ENCODE measurements around the gene UBE2I.
"Not testable (repeated sequence)": the region's sequence is repeated elsewhere in the genome, so short reads cannot be mapped to it uniquely, and the experiment has no call there.

The UBE2I gene

DNA sequence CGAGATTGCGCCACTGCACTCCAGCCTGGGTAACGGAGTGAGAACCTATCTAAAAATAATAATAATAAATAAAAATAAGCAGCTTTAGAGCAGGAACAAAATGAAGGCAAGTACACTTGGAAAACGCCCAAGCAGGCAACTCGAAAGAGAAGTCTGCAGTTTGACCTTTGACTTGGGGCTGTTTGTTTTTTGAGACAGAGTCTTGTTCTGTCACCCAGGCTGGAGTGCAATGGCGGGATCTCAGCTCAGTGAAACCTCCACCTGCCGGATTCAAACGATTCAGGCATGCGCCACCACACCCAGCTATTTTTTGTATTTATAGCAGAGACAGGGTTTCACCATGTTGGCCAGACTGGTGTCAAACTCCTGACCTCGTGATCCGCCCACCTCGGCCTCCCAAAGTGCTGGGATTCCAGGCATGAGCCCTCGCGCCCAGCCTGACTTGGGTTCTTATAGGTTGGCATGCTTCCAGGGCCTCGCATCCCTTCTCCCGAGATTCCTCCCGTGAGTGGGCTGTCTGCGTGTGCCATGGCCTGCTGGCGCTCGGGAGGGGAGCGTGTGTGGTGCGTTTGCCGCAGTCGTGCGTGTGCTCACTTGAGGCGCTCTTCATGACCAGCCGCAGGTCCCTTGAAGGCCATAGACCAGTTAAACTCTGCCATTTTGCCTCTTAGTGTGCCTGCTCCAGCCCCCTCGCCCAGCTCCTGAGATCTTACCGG lies 18.4 kb upstream of the UBE2I start:
- no peak overlapping the region for H3K27ac ChIP-seq
- TF ChIP-seq ZFX (IDR thresholded peaks at IDR 0.05; ENCODE audit: borderline replicate concordance), result no peak
- TF ChIP-seq, protein P1, sequence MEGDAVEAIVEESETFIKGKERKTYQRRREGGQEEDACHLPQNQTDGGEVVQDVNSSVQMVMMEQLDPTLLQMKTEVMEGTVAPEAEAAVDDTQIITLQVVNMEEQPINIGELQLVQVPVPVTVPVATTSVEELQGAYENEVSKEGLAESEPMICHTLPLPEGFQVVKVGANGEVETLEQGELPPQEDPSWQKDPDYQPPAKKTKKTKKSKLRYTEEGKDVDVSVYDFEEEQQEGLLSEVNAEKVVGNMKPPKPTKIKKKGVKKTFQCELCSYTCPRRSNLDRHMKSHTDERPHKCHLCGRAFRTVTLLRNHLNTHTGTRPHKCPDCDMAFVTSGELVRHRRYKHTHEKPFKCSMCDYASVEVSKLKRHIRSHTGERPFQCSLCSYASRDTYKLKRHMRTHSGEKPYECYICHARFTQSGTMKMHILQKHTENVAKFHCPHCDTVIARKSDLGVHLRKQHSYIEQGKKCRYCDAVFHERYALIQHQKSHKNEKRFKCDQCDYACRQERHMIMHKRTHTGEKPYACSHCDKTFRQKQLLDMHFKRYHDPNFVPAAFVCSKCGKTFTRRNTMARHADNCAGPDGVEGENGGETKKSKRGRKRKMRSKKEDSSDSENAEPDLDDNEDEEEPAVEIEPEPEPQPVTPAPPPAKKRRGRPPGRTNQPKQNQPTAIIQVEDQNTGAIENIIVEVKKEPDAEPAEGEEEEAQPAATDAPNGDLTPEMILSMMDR (IDR thresholded peaks at IDR 0.05), result no peak

DNA sequence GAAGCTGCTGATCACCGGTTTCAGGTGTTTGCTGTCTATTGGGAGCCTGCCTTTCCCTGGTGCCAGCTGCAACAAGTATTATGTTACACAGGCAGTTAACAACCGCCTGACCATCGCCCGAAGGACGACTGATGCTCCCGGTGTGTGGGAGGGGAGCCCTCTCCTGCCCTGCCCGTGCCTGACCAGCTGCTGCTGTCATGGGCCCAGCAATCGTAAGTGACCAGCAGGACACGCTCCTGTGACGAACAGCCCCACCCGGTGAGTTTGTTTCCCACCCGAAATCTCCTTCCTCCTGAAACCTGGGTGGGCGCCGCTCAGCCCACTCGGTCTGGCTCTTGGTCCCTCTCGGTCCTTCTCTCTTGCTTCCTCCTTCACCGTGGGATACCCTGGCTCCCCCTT lies 17.9 kb upstream of the UBE2I start:
- TF ChIP-seq ZFX (IDR thresholded peaks at IDR 0.05; ENCODE audit: borderline replicate concordance), result no peak
- TF ChIP-seq, protein P1 (IDR thresholded peaks at IDR 0.05), result no peak
- no peak overlapping the region for H3K27ac ChIP-seq

DNA sequence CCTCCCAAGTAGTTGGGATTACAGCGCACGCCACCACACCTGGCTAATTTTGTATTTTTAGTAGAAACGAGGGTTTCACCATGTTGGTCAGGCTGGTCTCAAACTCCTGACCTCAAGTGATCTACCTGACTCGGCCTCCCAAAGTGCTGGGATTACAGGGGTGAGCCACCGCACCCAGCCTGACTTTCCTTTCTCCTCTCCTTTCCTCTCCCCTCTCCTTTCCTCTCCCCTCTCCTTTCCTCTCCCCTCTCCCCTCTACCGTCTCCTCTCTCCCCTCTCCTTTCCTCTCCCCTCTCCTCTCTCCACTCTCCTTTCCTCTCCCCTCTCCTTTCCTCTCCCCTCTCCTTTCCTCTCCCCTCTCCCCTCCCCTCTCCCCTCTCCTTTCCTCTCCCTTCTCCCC lies 17.2 kb upstream of the UBE2I start:
- H3K27ac ChIP-seq, result not testable (repeated sequence)

DNA sequence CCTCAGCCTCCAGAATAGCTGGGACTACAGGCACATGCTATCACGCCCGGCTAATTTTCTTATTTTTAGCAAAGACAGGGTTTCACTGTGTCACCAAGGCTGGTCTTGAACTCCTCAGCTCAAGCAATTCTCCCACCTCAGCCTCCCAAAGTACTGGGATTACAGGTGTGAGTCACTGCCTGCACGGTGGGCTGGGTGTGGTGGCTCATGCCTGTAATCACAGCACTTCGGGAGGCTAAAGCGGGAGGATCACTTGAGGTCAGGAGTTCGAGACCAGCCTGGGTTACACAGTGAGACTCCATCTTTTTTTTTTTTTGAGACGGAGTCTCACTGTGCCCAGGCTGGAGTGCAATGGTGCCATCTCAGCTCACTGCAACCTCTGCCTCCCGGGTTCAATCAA lies 16.6 kb upstream of the UBE2I start:
- not testable (repeated sequence) for H3K27ac ChIP-seq

DNA sequence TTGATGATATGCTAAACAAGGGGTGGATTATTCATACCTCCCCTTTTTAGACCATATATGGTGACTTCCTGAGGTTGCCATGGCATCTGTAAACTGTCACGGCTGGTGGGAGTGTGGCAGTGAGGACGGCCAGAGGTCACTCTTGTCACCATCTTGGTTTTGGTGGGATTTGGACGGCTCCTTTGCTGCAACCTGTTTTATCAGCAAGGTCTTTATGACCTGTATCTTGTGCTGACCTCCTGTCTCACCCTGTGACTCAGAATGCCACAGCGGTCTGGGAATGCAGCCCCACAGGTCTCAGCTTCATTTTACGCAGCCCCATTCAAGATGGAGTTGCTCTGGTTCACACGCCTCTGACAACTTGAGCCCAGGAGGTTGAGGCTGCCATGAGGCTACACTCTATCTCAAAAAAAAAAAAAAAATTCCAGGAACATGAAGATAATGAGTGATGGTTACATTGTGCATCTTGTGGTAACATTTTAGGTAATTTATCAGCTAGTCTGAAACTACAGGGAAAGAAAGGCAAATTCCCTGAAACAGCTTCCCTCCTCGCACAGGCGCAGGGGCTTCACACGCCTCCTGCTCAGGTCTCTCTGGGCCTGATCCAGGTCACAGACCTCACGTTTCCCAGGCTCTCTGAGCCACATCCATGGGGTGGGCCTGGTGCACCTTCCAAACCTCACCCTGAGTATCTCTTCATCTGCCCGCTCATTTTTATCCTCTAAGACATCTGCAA lies 15.3 kb upstream of the UBE2I start:
- no peak for TF ChIP-seq ZFX (IDR thresholded peaks at IDR 0.05; ENCODE audit: borderline replicate concordance)
- TF ChIP-seq, protein P1 (IDR thresholded peaks at IDR 0.05), result no peak
- no peak overlapping the region for H3K27ac ChIP-seq

DNA sequence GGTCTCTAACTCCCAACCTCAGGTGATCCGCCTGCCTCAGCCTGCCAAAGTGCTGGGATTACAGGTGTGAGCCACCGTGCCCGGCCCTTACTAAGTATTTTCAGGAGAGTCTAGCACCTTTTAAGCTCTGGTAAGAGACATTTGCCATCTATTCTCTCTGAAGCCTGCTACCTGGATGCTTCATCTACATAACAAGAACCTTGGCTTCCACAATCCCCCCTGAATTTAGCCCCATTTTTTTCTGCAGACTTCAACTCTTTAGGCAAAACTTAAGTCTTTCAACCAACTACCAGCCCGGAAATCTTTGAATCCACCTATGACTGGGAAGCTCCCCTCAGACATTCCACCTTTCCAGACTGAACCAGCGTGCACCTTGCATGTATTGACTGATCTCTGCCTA lies 14.0 kb upstream of the UBE2I start:
- no peak for TF ChIP-seq ZFX (IDR thresholded peaks at IDR 0.05; ENCODE audit: borderline replicate concordance)
- TF ChIP-seq, protein P1 (IDR thresholded peaks at IDR 0.05), result no peak
- no peak overlapping the region for H3K27ac ChIP-seq

DNA sequence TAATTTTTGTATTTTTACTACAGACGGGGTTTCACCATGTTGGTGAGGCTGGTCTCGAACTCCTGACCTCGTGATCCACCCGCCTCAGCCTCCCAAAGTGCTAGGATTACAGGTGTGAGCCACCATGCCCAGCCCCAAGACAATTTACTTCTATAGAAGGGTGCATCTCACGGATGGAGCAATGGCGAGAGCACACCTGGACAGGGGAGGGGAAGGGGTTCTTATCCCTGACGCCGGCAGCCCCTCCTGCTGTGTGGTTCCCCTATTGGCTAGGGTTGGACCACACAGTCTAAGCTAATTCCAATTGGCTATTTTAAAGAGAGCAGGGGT lies 12.8 kb upstream of the UBE2I start:
- peak overlapping the region; percentile 64 for H3K27ac ChIP-seq

DNA sequence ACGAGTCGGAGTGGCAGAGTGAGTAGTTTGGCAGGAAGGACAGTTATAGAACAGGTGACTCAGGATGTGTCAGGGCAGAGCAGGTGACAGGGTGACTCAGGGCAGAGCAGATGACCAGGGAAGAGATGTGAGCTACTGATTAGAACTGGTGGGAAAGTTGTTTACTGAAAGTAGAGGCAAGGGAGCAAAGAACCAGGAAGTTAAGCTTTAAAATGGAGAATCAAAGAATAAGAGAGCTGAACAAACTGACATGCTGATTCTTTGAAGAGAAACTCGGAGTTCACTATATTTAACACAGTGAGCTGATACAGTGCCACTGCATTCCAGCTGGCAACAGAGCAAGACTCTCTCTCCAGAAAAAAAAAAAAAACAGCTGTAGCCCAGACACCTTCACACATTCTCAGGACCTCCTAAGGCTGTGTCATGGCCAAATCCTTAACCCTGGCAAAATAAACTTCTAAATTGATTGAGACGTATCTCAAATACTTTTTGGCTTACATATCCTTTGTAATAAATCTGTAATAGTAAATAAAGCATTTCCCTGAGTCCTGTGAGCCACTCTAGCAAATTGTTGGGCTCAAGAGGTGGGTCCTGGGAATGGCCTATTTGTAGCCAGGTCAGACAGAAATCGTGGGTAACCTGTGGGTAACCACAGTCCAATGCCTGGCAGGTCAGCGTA lies 12.3 kb upstream of the UBE2I start:
- H3K27ac ChIP-seq, result peak overlapping the region; percentile 64
- TF ChIP-seq ZFX (IDR thresholded peaks at IDR 0.05; ENCODE audit: borderline replicate concordance), result no peak
- TF ChIP-seq, protein P1 (IDR thresholded peaks at IDR 0.05), result no peak
